ENCODE data around the gene LGSN.

DNA sequence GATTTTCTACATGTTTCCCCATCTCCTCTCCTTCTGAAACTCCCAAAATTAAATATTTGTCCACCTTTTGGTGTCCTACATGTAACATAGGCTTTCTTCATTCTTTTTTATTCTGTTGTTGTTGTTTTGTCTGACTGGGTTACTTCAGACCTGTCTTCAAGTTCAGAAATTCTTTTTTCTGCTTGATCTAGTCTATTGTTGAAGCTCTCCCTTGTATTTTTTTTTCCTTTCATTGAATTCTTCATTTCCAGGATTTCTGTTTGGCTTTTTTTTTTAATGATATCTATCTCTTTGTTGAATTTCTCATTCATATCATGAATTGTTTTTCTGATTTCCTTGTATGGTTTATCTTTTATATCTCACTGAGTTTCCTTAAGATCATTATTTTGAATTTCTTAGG lies 20.6 kb upstream of the LGSN start:
- TF ChIP-seq TAF1 (conservative IDR thresholded peaks at IDR 0.05) (no peak), CTCF (IDR thresholded peaks at IDR 0.05; ENCODE audit: low read depth, low read length, missing input control) (no peak), YY1 (IDR thresholded peaks at IDR 0.05) (no peak), RXRA (IDR thresholded peaks at IDR 0.05) (no peak), FOXA1 (IDR thresholded peaks at IDR 0.05) (no peak), ATF3 (IDR thresholded peaks at IDR 0.05) (no peak)
- TF ChIP-seq, protein P1, sequence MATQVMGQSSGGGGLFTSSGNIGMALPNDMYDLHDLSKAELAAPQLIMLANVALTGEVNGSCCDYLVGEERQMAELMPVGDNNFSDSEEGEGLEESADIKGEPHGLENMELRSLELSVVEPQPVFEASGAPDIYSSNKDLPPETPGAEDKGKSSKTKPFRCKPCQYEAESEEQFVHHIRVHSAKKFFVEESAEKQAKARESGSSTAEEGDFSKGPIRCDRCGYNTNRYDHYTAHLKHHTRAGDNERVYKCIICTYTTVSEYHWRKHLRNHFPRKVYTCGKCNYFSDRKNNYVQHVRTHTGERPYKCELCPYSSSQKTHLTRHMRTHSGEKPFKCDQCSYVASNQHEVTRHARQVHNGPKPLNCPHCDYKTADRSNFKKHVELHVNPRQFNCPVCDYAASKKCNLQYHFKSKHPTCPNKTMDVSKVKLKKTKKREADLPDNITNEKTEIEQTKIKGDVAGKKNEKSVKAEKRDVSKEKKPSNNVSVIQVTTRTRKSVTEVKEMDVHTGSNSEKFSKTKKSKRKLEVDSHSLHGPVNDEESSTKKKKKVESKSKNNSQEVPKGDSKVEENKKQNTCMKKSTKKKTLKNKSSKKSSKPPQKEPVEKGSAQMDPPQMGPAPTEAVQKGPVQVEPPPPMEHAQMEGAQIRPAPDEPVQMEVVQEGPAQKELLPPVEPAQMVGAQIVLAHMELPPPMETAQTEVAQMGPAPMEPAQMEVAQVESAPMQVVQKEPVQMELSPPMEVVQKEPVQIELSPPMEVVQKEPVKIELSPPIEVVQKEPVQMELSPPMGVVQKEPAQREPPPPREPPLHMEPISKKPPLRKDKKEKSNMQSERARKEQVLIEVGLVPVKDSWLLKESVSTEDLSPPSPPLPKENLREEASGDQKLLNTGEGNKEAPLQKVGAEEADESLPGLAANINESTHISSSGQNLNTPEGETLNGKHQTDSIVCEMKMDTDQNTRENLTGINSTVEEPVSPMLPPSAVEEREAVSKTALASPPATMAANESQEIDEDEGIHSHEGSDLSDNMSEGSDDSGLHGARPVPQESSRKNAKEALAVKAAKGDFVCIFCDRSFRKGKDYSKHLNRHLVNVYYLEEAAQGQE (IDR thresholded peaks at IDR 0.05) = no peak
- TF ChIP-seq, protein P2, sequence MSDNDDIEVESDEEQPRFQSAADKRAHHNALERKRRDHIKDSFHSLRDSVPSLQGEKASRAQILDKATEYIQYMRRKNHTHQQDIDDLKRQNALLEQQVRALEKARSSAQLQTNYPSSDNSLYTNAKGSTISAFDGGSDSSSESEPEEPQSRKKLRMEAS (IDR thresholded peaks at IDR 0.05) = no peak
- TF ChIP-seq, protein P3, sequence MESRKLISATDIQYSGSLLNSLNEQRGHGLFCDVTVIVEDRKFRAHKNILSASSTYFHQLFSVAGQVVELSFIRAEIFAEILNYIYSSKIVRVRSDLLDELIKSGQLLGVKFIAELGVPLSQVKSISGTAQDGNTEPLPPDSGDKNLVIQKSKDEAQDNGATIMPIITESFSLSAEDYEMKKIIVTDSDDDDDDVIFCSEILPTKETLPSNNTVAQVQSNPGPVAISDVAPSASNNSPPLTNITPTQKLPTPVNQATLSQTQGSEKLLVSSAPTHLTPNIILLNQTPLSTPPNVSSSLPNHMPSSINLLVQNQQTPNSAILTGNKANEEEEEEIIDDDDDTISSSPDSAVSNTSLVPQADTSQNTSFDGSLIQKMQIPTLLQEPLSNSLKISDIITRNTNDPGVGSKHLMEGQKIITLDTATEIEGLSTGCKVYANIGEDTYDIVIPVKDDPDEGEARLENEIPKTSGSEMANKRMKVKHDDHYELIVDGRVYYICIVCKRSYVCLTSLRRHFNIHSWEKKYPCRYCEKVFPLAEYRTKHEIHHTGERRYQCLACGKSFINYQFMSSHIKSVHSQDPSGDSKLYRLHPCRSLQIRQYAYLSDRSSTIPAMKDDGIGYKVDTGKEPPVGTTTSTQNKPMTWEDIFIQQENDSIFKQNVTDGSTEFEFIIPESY (IDR thresholded peaks at IDR 0.05) = no peak
